Ascending aorta (tissue), 2 donors: ENCODE data around the gene MAML2. TPM values are rescaled to one million over a fixed set of nuclear protein-coding genes. Genes with fewer than 3 reads are reported as not detected.
A peak's percentile ranks its signal among the peaks of the same experiment; 100 is the strongest.

Experiments used
- DNase-seq, 2 donors: peaks; one replicate each; pipeline ENCODE4 v3.0.0-alpha.2; 2019; ENCODE audit warnings: low spot score in 2 of 2
- H3K27ac ChIP-seq, 2 donors: fragments of 200-600 bp; sonication (generic); one replicate each; pipeline ENCODE4 v1.5.1; 2016 to 2017; ENCODE audit warnings: mild to moderate bottlenecking in 1 of 2
- H3K27me3 ChIP-seq: fragments of 200-600 bp; sonication (generic); one replicate; pipeline ENCODE4 v1.5.1; 2017
- H3K36me3 ChIP-seq, 2 donors: fragments of 200-600 bp; sonication (generic); one replicate each; pipeline ENCODE4 v1.5.1; 2016
- H3K4me1 ChIP-seq, 2 donors: fragments of 200-600 bp; sonication (generic); one replicate each; pipeline ENCODE4 v1.5.1; 2016 to 2017; ENCODE audit warnings: mild to moderate bottlenecking in 1 of 2
- H3K4me3 ChIP-seq, 2 donors: fragments of 200-600 bp; sonication (generic); one replicate each; pipeline ENCODE4 v1.5.1; 2016 to 2017; ENCODE audit warnings: mild to moderate bottlenecking in 1 of 2
- H3K9me3 ChIP-seq, 2 donors: fragments of 200-600 bp; sonication (generic); one replicate each; pipeline ENCODE4 v1.5.1; 2016
- intact Hi-C: fragments of 100-400 bp; cut with DNase I; formaldehyde crosslinking; loops from one replicate; pipeline ENCODE4 v1.15.1; 2023
- total RNA-seq: library from RNA; depleted of rRNA; stranded (reverse); fragments of >200 nt; gene quantifications from one replicate; pipeline ENCODE4 v1.1.0, GENCODE V29; 2016
- TF ChIP-seq, protein P1 (sequence below), 3 experiments: fragments of 200-600 bp in 2 of 3; fragments of 450-650 bp in 1 of 3; sonication (generic) in 2 of 3; IDR thresholded peaks; one replicate each; pipeline ENCODE4 v1.5.1; 2016 to 2019; ENCODE audit warnings: antibody characterized with exemption in 3 of 3, mild to moderate bottlenecking in 1 of 3, moderate library complexity in 1 of 3

The MAML2 gene
- total RNA-seq, 1 donor from 2014 or later = 13.2 TPM

DNA sequence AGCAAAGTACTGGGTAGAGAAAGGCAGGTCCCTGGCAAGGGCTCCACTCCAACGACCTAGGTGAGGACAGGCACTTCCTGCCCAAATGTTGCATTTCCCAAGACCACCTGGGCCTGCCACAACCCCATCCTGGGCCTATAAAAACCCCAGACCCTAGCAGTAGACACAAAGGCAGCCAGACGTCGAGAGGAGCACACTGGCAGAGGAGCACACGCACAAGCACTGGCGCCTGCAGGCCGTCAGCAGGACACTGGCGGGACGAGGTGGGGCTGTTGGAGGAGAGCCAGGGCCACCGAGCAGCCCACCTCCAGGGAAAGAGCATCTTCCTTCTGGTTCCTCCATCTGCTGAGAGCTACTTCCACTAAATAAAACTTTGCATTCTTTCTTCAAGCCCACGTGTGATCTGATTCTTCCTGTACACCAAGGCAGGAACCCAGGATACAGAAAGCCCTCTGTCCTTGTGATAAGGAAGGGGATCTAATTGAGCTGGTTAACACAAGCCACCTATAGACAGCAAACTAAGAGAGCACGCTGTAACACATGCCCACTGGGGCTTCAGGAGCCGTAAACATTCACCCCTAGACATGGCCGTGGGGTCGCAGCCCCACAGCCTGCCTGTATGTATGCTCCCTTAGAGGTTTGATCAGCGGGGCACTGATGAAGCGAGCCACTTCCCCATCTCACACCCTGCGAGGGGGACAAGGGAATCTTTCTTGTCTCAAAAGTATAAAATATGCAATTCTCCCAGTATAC lies 329.4 kb downstream of the MAML2 start:
- Histone ChIP-seq H3K36me3 (no peaks in the 10 kb centered on the region), H3K27me3 (no peaks in the 10 kb centered on the region), H3K9me3 (no peaks in the 10 kb centered on the region), H3K4me1 (peaks cover 0 to 4% of the 10 kb centered on the region in 2 donors), H3K27ac (peak overlapping the region; percentile 62 to 69), H3K4me3 (no peak overlapping the region)
- intact Hi-C loops = loop anchor here (2.0 to 5.0 kb wide), 4 partner anchors 33 to 329 kb away; partner anchors contain the start of genes MAML2 and MTMR2
- TF ChIP-seq, protein P1, sequence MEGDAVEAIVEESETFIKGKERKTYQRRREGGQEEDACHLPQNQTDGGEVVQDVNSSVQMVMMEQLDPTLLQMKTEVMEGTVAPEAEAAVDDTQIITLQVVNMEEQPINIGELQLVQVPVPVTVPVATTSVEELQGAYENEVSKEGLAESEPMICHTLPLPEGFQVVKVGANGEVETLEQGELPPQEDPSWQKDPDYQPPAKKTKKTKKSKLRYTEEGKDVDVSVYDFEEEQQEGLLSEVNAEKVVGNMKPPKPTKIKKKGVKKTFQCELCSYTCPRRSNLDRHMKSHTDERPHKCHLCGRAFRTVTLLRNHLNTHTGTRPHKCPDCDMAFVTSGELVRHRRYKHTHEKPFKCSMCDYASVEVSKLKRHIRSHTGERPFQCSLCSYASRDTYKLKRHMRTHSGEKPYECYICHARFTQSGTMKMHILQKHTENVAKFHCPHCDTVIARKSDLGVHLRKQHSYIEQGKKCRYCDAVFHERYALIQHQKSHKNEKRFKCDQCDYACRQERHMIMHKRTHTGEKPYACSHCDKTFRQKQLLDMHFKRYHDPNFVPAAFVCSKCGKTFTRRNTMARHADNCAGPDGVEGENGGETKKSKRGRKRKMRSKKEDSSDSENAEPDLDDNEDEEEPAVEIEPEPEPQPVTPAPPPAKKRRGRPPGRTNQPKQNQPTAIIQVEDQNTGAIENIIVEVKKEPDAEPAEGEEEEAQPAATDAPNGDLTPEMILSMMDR (IDR thresholded peaks at IDR 0.05) = no peak
- no peak for DNase-seq

DNA sequence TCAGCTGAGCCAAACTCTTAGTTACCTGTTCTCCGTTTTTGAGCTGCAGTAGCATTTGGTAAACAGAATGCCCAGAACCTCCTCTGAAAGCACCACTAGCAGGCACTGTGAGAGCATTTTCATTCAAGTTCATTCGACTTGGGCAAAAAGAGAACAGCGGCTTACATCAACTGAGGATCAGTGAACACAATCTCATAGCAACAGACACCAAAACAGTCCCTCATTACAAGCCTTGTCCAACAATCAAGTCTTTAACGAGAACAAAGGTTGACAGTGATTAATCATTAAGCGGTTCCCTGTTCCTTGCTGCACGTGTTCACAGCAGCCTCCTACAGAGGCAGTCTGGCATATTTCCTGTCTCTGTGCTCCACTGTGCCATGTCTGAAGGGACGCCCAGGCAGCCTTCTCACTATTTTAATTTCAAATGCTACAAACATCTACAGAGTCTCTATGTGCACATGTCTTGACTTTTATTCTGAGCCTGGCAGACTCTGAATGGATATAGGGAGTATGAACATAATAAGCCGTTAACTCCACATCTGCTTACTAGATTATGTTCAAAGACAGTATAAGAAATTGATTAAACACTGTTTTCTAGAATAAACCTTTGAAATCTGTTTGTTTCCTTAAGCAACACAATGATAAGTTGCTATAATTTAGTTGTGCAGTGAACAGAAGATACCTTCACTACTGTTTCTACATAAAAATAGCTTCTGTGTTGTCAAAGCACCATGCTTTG lies 330.7 kb downstream of the MAML2 start:
- peak in 1 of 2 donors; percentile 73 for DNase-seq
- Histone ChIP-seq H3K27me3 (no peaks in the 10 kb centered on the region), H3K27ac (peak overlapping the region; percentile 62 to 69), H3K9me3 (no peaks in the 10 kb centered on the region), H3K4me1 (peaks cover 0 to 7% of the 10 kb centered on the region in 2 donors), H3K36me3 (no peaks in the 10 kb centered on the region), H3K4me3 (peak overlapping the region; percentile 22 to 55)
- TF ChIP-seq, protein P1 (IDR thresholded peaks at IDR 0.05) = peak; percentile 38 to 70 (median 54)
- intact Hi-C loops = loop anchor here (1.0 to 5.0 kb wide), 5 partner anchors 11 to 331 kb away; partner anchors contain the start of genes MAML2 and MTMR2

DNA sequence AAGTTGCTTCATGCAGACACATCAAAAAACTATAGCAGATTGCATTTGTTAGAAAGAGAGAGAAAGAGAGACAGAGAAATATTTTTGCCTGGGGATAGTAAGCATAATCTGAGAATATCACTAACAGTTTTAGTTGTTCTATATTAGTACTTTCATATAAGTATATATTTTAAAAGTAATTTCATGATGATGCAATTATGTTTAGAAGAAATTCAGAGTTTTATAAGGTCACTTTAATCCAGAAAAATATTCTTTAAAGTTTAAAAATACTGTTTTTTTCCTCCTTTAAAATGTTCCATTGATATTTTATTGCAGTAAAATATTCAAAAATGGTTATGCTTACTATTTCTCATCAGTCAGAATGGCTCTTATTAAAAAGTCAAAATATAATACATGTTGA lies 332.3 kb downstream of the MAML2 start:
- H3K4me1 ChIP-seq = peaks cover 0 to 7% of the 10 kb centered on the region in 2 donors
- H3K4me3 ChIP-seq = no peak overlapping the region
- no peak for DNase-seq
- no peaks in the 10 kb centered on the region for H3K27me3 ChIP-seq
- H3K36me3 ChIP-seq = no peaks in the 10 kb centered on the region
- TF ChIP-seq, protein P1 (IDR thresholded peaks at IDR 0.05) = no peak
- no peak overlapping the region for H3K27ac ChIP-seq
- no peaks in the 10 kb centered on the region for H3K9me3 ChIP-seq
- intact Hi-C loops = loop anchor here (5.0 kb wide), 2 partner anchors 88 to 102 kb away; partner anchors contain the start of gene MTMR2

DNA sequence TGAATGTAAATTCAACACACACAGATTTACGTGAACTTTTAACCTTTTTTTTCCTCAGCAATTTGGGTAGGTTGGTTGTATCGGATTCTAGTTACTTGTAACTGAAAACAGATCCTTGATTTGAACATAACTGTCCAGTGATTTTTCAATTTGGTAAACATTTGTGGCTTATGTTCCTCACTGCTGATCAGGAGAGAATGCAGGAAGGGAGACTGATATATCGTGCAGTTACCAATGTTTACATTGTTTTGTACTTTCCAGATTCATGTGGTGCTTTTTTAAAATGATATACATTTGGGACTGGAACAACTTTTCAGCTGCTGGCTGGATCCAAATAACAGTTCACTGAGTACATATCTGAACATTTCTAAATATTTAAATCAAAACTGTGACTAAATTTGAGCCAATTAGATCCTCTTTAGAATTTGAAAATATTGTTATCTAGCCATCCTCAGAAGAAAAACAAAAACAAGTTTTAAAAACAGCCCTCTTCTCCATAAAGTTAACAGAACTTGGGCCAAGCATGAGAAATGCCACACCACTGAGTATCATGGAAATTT lies 334.8 kb downstream of the MAML2 start:
- intact Hi-C loops = no loop called here
- TF ChIP-seq, protein P1 (IDR thresholded peaks at IDR 0.05) = no peak
- no peak overlapping the region for H3K4me3 ChIP-seq
- H3K4me1 ChIP-seq = peaks cover 0 to 7% of the 10 kb centered on the region in 2 donors
- DNase-seq = no peak
- no peak overlapping the region for H3K27ac ChIP-seq
- no peaks in the 10 kb centered on the region for H3K36me3 ChIP-seq
- no peaks in the 10 kb centered on the region for H3K9me3 ChIP-seq
- no peaks in the 10 kb centered on the region for H3K27me3 ChIP-seq

DNA sequence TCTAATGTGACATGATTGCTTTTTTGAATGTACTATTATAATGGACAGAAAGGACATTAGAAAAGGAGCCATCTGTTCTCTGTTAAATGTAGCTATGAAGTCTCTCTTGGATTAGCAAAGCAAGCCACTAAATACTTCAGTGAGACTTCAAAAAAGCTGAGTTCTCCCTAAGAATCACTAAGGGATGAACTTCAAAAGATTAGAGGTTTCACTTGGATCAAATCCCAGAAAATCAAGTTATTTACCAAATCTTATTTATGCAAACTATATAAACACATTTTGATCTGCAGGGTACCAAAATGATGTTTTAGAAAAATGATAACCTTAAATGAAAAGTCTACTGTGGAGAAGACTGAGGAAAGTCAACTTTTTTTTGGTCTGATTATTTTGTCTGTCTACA lies 337.0 kb downstream of the MAML2 start:
- Histone ChIP-seq H3K27ac (no peak overlapping the region), H3K27me3 (no peaks in the 10 kb centered on the region), H3K9me3 (no peaks in the 10 kb centered on the region), H3K4me1 (peaks cover 0 to 12% of the 10 kb centered on the region in 2 donors), H3K36me3 (no peaks in the 10 kb centered on the region), H3K4me3 (no peak overlapping the region)
- no peak for DNase-seq
- intact Hi-C loops = no loop called here
- TF ChIP-seq, protein P1 (IDR thresholded peaks at IDR 0.05) = no peak
